ENCODE measurements around the gene CFAP100. TPM values are rescaled to one million over a fixed set of nuclear protein-coding genes. Genes with fewer than 3 reads are reported as not detected.

Gene CFAP100
- total RNA-seq, 4 donors from 2014 or later: not detected

DNA sequence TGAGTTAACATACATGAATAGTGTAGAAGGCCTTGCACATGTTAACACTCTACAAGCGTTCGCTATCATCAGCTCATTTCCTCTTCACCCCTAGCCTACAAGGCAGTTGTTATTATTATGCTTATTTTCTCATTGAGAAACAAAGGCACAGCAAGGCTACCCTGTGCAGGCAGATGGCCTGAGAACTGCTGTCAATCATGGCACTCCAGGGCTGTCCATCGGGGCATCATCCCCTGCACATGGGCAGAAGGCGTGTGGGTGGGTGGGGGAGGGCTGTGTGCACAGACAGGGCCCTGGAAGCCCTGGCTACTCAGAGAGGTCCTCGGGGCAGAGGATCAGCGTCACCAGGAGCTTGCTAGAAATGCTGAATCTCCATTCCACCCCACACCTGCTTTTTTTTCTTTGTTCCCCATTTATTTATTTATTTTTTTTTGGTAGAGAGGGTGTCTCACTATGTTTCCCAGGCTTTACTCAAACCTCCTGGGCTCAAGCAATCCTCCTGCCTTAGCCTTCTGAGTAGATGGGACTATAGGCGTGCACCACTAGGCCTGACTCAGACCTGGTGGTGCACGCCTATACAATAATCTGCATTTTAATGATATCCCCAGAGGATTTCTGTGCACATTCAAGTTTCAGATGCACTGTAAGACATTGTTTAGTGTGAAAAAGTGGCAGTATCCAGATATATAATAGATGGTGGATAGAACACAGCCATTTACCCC, 90.6 kb downstream of the CFAP100 start:
- DNase-seq: no peak
- Histone ChIP-seq H3K27me3 (peaks cover 0 to 10% (median 0%) of the 10 kb centered on the region in 4 donors), H3K4me3 (no peak overlapping the region), H3K9me3 (no peaks in the 10 kb centered on the region), H3K27ac (no peak overlapping the region), H3K36me3 (no peaks in the 10 kb centered on the region), H3K4me1 (peaks cover 6 to 18% (median 8%) of the 10 kb centered on the region in 3 donors)
- TF ChIP-seq POLR2A (IDR thresholded peaks at IDR 0.05): no peak
- TF ChIP-seq, protein P1, sequence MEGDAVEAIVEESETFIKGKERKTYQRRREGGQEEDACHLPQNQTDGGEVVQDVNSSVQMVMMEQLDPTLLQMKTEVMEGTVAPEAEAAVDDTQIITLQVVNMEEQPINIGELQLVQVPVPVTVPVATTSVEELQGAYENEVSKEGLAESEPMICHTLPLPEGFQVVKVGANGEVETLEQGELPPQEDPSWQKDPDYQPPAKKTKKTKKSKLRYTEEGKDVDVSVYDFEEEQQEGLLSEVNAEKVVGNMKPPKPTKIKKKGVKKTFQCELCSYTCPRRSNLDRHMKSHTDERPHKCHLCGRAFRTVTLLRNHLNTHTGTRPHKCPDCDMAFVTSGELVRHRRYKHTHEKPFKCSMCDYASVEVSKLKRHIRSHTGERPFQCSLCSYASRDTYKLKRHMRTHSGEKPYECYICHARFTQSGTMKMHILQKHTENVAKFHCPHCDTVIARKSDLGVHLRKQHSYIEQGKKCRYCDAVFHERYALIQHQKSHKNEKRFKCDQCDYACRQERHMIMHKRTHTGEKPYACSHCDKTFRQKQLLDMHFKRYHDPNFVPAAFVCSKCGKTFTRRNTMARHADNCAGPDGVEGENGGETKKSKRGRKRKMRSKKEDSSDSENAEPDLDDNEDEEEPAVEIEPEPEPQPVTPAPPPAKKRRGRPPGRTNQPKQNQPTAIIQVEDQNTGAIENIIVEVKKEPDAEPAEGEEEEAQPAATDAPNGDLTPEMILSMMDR (IDR thresholded peaks at IDR 0.05): no peak
- WGBS, 2 donors: 77 to 93% methylated on average over 5 to 8 of the region's 8 CpGs
- intact Hi-C loops (cut with DNase I): no loop called here

DNA sequence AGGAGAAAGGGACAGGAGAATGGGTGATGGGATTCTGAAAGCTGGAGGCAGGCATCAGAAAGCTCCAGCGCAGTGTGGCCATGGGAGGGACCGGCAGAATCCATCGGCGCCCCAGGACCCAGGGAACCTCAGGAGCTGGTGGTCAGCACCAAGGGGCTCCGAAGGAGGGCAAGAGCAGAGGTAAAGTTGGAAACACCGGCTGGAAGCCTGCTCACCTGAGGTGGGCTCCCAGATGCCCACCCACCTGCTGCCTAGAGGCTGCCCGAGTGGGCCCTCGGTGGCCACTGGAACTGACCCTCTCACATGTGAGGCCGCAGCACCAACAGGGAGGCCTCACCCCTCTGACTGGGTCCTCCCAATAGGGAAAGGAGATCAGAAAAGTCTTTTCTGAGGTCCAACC, 91.2 kb downstream of the CFAP100 start:
- H3K36me3 ChIP-seq: no peaks in the 10 kb centered on the region
- intact Hi-C loops (cut with DNase I): no loop called here
- peaks cover 0 to 10% (median 0%) of the 10 kb centered on the region in 4 donors for H3K27me3 ChIP-seq
- peaks cover 6 to 18% (median 8%) of the 10 kb centered on the region in 3 donors for H3K4me1 ChIP-seq
- H3K4me3 ChIP-seq: no peak overlapping the region
- no peak for DNase-seq
- WGBS, 2 donors: 90 to 96% methylated on average over 5 to 9 of the region's 9 CpGs
- H3K9me3 ChIP-seq: no peaks in the 10 kb centered on the region
- H3K27ac ChIP-seq: no peak overlapping the region
- TF ChIP-seq POLR2A (IDR thresholded peaks at IDR 0.05): no peak
- TF ChIP-seq, protein P1 (IDR thresholded peaks at IDR 0.05): no peak

Other genes with a start within 250 kb of the CFAP100 start
- 10 to 100 TPM in 1 of 4 donors, 1 to 10 TPM in 3; 1.6 to 19.3 (median 4.4) TPM for gene ALDH1L1, start 214.3 kb upstream of the CFAP100 start, total RNA-seq
- gene KLF15, start 37.5 kb upstream of the CFAP100 start, total RNA-seq: 10 to 100 TPM in 2 of 4 donors, 1 to 10 TPM in 2; 1.8 to 43.1 (median 7.7) TPM
- 10 to 100 TPM; 16.0 to 34.5 (median 27.3) TPM for gene ZXDC, start 81.0 kb downstream of the CFAP100 start, total RNA-seq
- gene UROC1, start 122.9 kb downstream of the CFAP100 start, total RNA-seq: not detected
- under 1 TPM in 2 of 4 donors, not detected in 2; 0.23 to 0.95 TPM for gene CHST13, start 129.2 kb downstream of the CFAP100 start, total RNA-seq
- gene C3orf22, start 164.0 kb downstream of the CFAP100 start, total RNA-seq: not detected

Measured in esophagus squamous epithelium (tissue), 5 donors.